ENCODE results near the gene ST6GALNAC3.

The ST6GALNAC3 gene

DNA sequence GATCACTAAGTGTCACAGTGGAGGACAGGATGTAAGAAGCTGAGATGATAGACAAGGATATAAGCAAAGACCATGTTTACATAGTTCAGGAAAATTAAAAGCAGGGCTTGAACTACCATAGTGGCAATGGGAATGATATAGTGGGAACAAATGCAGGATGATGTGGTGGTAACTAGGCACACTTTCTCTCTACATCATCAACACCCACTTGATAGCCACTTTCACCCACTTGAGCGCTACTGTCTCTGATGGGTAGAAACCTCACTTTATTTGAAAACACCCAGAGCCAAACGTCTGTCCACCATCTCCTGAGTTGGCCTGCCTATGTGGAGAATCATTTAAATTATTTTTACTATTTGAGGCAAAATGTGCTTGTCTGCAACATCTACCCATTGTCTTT, 487.7 kb downstream of the ST6GALNAC3 start:
- no peak for DNase-seq (ENCODE audit: extremely low read depth in 1 of 2, low read depth in 1 of 2)

DNA sequence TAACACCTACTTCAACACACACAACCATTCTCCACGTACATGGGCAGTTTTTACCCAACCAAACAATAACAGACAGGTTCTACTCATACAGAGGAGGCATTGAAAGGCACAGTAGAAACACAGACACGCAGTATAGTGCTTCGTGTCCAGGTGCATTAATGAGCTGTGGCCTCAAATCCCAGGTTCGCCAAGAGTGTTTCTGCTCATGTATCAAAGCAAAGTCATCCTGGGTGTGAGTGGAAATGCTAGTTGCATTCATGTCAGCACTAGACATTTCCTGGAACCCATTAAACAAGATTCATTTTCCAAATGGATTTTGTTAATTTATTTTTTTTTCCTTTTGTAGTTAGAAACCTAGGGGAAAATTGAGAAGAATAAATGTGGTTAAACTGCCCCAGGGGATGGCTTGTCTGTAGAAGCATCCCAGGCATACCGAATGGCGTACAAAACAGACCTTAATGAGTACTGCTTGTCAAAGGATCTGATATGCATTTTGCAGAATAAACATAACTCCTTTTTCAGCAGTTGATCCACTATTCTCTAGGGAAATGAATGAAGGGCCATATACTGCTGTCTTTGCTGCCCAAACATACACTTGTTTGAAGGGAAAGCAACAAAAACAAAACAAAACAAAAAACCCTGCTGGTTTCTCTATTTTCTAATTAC, 494.2 kb downstream of the ST6GALNAC3 start:
- DNase-seq (ENCODE audit: extremely low read depth in 1 of 2, low read depth in 1 of 2): no peak

DNA sequence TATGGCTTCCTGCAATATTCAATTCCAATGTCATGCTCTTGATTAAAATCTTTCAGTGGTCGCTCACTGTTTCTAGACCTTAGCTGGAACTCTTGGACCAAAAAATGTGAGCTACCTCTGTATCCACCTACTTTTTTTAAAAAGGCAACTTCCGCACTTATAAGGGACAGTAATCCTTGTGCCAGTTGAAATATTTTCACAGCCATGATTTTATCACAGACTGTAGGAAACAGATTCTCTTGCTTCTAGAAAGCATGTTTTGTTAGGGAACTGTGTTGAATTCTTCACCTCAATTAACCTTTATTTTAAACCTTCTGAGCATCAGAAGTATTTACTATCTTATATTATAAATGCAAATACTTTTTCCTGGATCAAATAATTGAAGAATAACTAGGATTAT, 496.7 kb downstream of the ST6GALNAC3 start:
- DNase-seq (ENCODE audit: extremely low read depth in 1 of 2, low read depth in 1 of 2): no peak

DNA sequence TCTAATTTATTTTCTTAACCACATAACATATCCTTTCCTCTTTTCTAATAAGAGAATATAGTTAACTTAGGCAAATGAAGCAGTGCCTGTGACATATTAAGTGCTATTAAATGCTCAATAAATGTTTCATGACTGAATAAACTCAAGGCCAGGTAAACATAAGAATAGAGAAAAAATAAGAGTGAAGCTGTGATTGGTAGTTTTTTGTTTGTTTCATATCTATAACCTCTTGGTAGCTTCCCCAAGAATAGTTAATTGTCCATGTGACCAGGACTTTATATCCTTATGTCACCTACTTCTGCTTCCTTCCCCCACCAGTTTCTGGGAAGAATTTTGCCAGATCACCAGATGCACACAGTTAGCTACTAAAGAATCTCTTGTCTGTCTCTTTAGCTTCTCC, 497.7 kb downstream of the ST6GALNAC3 start:
- DNase-seq (ENCODE audit: extremely low read depth in 1 of 2, low read depth in 1 of 2): no peak

DNA sequence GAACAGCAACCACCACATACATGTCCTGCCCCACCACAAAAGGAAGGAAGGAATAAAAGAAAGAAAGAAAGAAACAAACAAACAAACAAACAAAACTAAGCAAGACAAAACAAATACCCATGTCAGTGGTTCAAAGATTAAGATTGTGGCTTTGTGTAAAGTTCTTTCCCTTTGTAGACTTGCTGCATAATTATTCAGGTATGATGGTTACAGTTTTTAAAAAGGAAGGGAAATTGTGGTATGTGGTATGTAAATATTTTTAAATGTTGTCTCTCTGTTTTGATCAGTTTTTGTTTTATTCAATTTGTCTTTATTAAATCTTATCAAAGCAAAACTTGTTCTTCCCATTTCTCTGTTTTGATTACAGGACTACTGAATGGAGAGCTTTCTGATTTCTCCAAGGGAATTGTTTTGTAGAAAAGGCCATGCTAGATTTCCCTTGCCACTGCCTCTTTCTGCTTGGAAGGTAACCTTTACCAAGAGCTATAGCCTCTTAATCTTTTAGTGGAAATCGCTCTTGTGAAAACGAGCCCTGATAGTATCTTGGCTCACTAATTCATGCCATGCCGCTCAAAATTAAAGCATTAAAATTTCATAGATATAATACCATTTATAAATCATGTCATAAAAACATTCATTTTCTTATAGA, 502.5 kb downstream of the ST6GALNAC3 start:
- no peak for DNase-seq (ENCODE audit: extremely low read depth in 1 of 2, low read depth in 1 of 2)

DNA sequence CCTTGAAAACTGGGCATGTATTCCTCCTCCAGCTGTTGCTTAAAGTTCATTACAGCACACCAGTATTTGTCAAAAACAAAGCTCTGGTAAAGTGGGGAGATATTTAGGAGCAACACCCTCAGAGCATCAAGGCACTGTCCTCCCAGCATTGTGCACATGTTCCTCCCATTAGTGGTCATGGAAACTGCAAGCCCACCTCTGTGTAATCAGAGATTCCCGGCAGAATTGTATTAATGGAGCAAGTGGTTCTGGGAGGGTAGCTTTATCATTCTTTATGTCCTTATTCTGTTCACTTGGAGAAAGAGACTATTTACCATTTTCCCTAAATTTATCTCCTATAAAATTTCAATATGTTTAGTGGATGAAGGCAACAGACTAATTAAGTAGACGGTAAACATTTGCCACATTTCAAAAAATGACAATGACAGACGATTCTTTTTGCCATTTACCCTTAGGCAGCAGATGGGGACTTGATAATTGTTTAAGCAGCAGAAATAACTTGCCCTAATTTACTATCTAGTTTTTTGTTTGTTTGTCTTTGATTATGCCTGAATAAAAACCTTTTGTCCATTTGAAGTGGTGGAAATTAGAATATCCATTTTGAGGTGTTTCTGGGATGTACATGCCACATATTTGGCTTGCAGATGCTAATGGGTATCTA, 503.1 kb downstream of the ST6GALNAC3 start:
- DNase-seq (ENCODE audit: extremely low read depth in 1 of 2, low read depth in 1 of 2): no peak

DNA sequence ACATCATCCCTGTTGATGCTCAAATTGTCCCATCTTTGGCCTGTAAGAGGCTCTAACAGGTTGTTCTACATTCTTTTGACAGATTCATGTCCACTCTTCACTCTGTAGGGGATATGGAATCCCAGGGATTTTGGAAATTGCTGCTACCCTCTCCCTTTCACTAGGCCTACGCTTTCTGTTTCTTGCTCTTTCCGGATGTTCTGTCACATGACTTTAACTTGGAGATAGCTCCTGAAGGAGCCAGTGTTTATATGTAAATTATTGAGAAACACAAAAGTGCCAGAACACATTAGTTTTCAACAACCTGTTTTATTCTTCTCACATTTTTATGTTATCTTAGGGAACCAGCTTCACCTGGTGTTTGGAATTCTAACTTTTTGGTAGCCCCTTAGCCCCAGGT, 505.7 kb downstream of the ST6GALNAC3 start:
- no peak for DNase-seq (ENCODE audit: extremely low read depth in 1 of 2, low read depth in 1 of 2)

DNA sequence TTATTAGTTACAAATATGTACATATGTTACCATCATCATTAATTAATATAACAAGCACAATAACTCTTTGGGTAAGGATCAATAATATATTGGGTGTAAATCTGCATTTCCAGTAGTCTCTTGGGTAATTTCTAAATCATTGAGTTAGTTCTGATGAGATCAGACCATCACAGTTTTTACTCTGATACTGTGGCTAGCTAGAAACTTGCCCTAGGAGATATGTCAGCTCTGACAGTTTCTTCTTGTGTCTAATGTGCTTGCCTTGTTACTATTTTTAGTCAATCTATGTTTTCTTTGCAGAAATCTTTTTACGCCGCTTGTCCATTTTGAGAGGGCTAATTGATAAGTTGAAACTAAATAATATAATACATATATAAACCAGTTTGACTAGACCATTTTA, 507.2 kb downstream of the ST6GALNAC3 start:
- DNase-seq (ENCODE audit: extremely low read depth in 1 of 2, low read depth in 1 of 2): no peak

DNA sequence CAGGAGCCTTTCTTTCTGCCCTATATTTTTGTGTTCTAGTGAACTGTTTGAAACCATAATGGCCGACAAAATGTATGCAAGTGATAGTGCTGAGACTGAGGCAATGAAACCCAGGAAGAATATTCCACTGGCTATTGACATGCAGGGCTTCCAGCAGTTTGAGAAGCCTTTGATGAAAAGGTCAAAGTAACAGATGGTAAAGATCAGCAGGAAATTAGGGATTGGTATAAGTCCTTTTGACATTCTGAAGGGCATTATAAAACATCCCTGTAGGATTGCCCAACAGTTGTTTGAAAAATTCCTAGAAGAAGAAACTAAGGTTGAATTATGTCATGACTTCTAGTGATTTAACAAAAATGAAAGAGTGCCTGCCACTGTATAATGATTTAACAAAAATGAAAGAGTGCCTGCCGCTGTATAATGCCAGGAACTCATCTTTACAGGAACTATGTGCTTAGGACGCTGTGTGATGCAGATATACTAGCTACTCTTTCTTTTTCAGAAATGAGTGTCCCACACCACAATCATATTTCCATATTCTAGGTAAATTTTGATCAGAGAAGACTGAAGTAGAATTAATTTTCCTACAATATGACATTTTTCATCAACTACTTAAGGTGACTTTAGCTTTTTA, 508.8 kb downstream of the ST6GALNAC3 start:
- DNase-seq (ENCODE audit: extremely low read depth in 1 of 2, low read depth in 1 of 2): no peak

DNA sequence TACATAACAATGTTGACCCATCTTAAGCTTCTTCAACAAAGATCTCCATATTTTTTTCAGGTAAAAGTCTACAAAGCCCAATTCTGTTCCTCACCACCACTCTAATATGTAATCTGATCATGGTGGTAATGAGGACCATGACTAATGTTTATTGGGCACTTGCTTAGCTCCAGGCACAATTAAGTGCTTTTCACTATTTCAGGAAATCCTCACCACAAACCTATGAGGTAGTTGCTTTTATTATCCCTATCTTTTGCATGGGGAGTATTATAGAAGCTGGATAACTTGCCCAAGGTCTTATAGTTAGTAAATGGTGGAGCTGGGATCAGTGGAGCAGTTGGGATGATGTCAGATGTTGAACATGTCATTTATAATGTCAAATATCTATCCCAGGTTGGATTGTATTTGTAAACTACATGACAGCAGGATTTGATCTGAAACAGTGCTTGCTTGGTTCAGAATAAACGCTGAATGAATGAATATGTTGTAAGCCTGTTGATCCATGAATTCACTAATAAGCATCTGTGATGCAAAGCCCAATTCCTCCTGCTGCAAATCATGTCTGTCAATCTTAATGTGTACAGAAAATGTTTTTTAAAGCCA, 509.4 kb downstream of the ST6GALNAC3 start:
- DNase-seq (ENCODE audit: extremely low read depth in 1 of 2, low read depth in 1 of 2): no peak

DNA sequence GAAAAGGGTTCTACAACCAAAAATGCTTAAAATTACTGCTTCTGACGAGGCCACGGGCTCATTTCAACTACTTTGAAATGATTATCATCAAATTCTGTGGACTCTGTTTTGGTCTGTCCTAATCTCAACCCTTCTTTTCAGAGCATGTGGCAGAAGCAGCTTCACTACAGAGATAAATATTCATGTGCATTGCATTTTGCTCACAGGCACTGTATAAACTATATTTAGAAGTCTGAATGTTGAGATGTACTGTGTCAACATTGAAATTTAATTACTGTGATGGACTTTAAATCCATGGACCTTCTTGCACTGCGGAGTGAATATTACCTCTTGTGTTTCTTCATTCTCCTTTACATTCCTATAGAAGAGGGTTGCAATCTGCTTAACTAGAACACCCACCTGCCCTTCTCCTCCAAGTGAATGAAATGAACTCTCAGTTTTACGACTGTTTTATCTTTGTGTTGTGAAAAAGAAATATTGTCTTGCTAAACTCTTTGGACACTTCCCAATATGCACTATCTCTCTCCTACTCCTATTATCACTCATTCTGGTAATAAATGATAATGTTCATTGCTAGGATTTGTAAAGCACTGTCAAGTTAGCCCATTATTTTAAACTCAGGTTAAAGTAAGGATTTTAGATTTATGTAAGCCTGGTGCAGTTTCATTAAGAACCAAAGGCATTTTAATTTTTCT, 511.6 kb downstream of the ST6GALNAC3 start:
- DNase-seq (ENCODE audit: extremely low read depth in 1 of 2, low read depth in 1 of 2): no peak

DNA sequence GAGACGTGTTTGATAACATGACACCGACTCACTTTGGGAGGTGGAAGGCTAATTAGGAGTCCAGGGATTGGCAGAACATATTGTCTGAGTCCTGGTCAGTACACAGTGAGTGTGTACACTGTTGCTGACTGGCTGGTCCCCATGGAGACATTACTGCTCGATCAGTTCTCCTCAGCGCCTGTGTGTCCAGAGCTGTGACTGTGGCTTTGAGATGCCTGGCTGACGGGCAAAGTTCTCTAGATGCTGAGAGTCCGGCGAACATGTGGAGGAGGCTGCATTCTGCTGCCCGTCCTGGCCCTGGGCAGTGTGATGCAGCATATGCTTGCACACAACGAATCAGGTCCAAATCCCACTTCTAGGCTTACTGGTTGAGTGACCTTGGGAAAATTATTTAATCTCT, 512.7 kb downstream of the ST6GALNAC3 start:
- DNase-seq (ENCODE audit: extremely low read depth in 1 of 2, low read depth in 1 of 2): no peak

DNA sequence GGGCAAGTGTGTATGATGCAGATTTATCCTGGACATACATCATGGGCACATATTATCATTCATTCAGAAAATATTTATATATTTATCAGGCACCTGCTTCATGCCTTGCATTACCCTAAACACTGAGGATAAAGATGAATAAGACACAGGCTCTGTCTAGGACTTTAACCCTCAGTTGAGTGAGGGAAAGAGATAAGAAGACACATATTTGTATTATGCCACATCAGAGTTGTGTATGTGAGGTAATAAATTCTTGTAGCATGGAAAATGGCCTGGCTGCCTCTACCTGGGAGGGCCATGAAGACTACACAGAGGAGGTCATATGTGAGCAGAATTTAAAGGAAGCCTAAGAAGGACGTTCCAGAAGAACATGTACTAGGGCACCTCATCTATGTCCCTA, 516.9 kb downstream of the ST6GALNAC3 start:
- DNase-seq (ENCODE audit: extremely low read depth in 1 of 2, low read depth in 1 of 2): no peak

DNA sequence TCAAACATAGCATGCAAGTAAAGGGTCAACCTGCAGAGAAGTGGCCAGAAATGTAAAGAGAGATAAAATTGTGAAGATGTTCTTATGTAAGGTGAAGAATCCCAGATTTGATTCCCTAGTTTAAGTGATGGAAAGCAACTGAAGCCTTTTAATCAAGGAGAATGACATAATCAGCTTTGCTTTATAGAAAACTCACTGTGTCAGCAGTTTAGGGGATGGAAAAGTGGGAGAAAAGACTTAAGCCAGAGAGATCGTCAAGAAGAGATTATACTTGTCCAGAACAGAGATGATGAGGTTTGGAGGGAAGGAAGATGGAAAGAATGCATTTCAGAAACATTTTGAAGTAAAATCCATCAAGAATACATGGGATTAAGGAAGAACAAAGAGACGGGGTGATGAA, 517.4 kb downstream of the ST6GALNAC3 start:
- no peak for DNase-seq (ENCODE audit: extremely low read depth in 1 of 2, low read depth in 1 of 2)

DNA sequence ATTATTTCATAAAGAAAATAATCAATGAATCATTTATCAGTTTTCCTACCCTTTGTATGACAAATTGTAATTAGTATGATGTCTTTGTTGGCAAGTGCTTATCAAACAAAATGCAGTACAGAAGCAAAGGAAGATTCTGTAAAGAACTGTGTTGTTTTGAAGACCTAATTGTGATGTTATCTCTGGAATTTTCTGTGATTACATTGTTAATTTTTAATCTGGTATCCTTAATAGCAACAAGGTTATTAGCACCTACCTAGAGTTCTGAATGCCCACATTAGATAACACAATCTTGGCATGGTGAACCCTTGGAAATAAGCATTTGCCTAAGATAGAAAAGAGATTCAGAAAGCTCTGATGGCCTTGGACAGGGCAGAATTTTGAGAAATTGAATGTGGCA, 518.6 kb downstream of the ST6GALNAC3 start:
- no peak for DNase-seq (ENCODE audit: extremely low read depth in 1 of 2, low read depth in 1 of 2)

DNA sequence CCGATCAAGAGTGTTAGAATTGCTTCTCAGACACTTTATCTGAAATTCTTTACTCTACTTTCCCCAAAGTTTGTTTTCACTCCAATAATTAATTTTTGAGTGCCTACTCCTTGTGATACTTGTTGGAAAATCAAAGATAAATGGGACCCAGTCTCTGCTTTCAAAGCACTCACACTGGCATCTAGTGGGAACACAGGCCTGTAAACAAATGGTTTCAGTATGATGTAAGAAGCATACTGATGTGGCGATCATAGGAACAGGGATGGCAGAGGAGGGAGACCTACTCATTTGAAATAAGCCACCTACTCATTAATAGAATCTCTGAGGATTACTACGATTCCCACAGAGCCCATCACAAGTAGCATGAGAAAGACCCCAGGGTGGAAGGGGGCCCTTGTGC, 519.1 kb downstream of the ST6GALNAC3 start:
- no peak for DNase-seq (ENCODE audit: extremely low read depth in 1 of 2, low read depth in 1 of 2)

DNA sequence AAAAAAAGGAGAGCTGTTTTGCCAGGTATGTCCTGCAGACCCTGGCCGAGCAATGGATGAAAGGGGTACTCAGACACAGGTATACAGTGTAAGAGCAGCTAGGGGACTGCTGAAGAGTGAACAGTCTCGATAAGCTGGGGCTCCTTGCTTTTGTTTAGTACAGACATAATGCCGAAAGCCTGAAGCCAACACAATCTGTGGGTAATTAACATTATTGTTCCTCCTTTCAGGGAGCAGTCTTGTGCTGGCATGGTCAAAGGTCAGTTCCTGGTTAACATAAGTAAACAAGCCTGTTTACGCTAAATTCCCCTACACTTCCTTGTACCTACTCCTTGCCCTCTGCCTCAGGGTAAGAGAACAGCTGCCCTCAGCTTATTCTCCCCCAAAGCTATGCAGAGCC, 520.5 kb downstream of the ST6GALNAC3 start:
- DNase-seq (ENCODE audit: extremely low read depth in 1 of 2, low read depth in 1 of 2): no peak

DNA sequence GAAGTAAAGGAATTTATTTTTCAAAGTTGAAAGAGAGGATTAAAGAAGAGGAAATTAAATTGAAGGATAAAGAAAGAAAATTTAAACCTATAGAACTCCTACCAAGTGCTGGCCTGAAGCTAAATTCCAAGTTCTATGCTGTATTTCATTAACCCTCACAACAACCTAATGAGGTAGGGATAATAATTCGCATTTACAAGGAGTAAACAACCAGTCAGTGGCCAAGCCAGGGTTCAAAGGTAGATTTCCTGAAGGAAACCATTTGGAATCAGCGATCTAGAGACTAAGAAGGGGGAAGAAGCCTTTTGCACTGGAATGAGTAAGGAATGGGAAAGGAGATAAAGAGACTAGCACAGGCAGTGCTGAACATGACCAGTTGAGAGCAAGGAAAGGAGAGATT, 526.9 kb downstream of the ST6GALNAC3 start:
- no peak for DNase-seq (ENCODE audit: extremely low read depth in 1 of 2, low read depth in 1 of 2)

DNA sequence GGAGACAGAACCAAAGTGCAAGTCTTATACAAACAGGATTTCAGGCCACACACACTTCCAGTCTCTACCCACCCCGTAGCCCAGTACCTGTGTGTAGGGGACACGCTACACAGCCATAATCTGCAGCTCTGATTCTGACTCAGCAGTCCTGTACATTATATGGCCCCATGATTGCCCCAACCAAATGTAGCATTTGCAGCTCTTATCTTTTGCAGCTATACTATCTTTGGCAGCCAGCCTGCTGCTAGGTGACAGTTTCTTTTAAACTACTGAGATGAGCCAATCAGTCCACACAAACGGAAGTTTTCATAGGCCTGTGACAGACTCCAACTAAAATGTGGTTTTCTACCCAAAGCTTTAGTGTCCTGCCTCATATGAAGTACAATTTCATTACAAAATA, 533.2 kb downstream of the ST6GALNAC3 start:
- DNase-seq (ENCODE audit: extremely low read depth in 1 of 2, low read depth in 1 of 2): no peak

DNA sequence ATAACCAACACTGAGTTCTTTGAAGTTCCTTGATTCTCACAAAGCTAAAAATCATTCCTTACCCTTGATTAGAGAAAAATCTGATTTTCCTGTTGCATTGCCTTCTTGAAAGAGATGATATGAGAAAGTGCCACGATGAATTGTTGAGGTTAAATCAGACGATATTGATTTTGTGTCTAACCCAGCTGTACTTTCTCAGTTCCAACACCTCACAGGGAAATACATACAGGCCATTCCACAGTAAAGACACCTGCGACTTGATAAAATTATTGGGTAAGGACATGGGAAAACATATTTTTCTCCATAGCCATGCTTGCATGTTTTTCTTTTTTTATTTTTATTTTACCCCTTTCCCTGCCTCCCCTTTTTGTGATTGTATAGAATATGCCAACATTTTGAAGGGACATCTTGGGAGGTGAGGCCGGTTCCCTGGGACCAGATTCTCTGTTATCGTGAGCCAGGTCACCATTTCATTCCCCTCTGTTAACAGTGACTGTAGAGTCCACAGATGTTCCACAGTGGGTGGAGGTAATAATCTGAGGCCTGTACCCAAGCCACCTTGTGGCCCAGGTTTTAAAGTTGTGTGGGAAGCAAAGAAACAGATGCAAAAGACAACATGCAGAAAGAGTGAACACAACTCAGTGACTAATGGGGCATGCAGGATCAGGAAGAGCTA, 537.4 kb downstream of the ST6GALNAC3 start:
- DNase-seq (ENCODE audit: extremely low read depth in 1 of 2, low read depth in 1 of 2): no peak
